Stimulated activated naive B cell treated with anti-CD40 and anti-IgM and Interleukin-4, amounts not matched to agents 10 μg/mL and 1 μg/mL and 100 μg/mL, for 72 hours (primary cell): Measurements from ENCODE around the gene CYS1.
"Not testable (repeated sequence)": the region's sequence is repeated elsewhere in the genome, so short reads cannot be mapped to it uniquely, and the experiment has no call there.

Experiments used
- ATAC-seq, 2 donors: fragments of 150-1000 bp; cut with Tn5 transposase; replicated peaks; 2 replicates each; pipeline ENCODE4 v1.10.0; 2021; ENCODE audit warnings: moderate library complexity in 1 of 2
- DNase-seq: peaks from one replicate; pipeline ENCODE4 v3.0.0; 2021
- H3K27ac Mint-ChIP-seq: one replicate; pipeline ENCODE4 v1.8.0; 2022; ENCODE audit warnings: mild to moderate bottlenecking, mixed read lengths
- H3K27me3 Mint-ChIP-seq, 2 donors: one replicate each; pipeline ENCODE4 v1.8.0; 2022; ENCODE audit warnings: mixed read lengths in 2 of 2
- H3K36me3 Mint-ChIP-seq, 2 donors: one replicate each; pipeline ENCODE4 v1.8.0; 2022; ENCODE audit warnings: mixed read lengths in 2 of 2, mild to moderate bottlenecking in 1 of 2
- H3K4me1 Mint-ChIP-seq, 2 donors: one replicate each; pipeline ENCODE4 v1.8.0; 2022; ENCODE audit warnings: mixed read lengths in 2 of 2, mild to moderate bottlenecking in 1 of 2
- H3K4me3 Mint-ChIP-seq, 2 donors: one replicate each; pipeline ENCODE4 v1.8.0; 2022; ENCODE audit warnings: mild to moderate bottlenecking in 2 of 2, mixed read lengths in 2 of 2, moderate library complexity in 1 of 2
- H3K9me3 Mint-ChIP-seq, 2 donors: one replicate each; pipeline ENCODE4 v1.8.0; 2022; ENCODE audit warnings: mixed read lengths in 2 of 2, mild to moderate bottlenecking in 1 of 2

CYS1 gene

DNA sequence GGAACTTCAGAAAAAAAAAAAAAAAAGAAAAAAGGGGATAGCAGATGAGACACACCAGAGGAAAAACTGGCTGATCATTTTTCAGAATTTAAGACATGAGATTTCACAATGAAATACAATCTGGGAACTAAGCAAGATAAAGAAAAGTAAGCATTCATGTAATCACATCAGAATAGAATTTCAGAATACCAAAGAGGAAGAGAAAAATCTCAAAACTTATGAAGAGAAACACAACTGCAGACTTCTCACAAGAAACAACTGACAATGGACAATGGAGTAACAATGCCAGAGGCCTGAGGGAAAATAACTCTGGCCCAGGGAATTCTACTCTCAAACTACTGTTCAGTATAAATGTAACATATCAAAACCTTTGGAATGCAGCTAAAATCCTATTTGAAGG, 29.1 kb upstream of the CYS1 start:
- Mint-ChIP-seq H3K9me3 (peaks cover 4 to 6% of the 10 kb centered on the region in 2 donors), H3K4me1 (no peaks in the 10 kb centered on the region), H3K27ac (no peak overlapping the region), H3K27me3 (no peaks in the 10 kb centered on the region), H3K4me3 (no peak overlapping the region), H3K36me3 (peaks cover 4 to 8% of the 10 kb centered on the region in 2 donors)
- ATAC-seq (no peak), DNase-seq (no peak)

GRCh38 chr2:10104906-10105305, 24.7 kb upstream of the CYS1 start:
- DNase-seq, H3K4me1 Mint-ChIP-seq, H3K27me3 Mint-ChIP-seq, ATAC-seq, H3K4me3 Mint-ChIP-seq, H3K27ac Mint-ChIP-seq, H3K36me3 Mint-ChIP-seq, H3K9me3 Mint-ChIP-seq: not testable (repeated sequence)

GRCh38 chr2:10103179-10103578, 23.0 kb upstream of the CYS1 start:
- peaks cover 4 to 6% of the 10 kb centered on the region in 2 donors for H3K9me3 Mint-ChIP-seq
- no peak for DNase-seq
- H3K4me3 Mint-ChIP-seq = no peak overlapping the region
- peaks cover 4 to 8% of the 10 kb centered on the region in 2 donors for H3K36me3 Mint-ChIP-seq
- H3K27ac Mint-ChIP-seq = no peak overlapping the region
- peaks cover 4 to 9% of the 10 kb centered on the region in 2 donors for H3K4me1 Mint-ChIP-seq
- no peak for ATAC-seq
- peaks cover 1 to 2% of the 10 kb centered on the region in 2 donors for H3K27me3 Mint-ChIP-seq

DNA sequence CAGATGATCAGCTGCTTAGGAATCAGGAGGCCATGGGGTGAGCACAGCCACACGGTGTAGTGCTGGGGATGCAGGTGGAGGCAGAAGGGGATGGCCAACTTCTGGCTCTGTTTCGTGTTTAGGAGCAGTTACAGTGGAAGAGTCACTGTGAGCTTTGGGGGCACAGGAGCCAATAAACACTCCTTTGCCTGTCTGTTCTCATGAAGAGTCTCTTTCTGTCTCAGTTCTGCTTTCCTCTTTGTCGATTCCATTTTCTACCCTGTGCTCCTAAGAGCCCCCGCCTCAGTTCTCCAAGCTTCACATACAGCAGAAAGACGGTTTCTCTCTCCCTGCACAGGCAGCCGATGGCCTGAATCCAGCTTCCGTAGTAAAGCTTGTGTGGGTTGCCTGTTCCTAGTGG, 21.3 kb upstream of the CYS1 start:
- ATAC-seq (peak in 1 of 2 donors; percentile 62), DNase-seq (no peak)
- Mint-ChIP-seq H3K9me3 (no peaks in the 10 kb centered on the region), H3K36me3 (peaks cover 0 to 1% of the 10 kb centered on the region in 2 donors), H3K27ac (no peak overlapping the region), H3K4me1 (peaks cover 5 to 20% of the 10 kb centered on the region in 2 donors), H3K27me3 (peaks cover 11 to 14% of the 10 kb centered on the region in 2 donors), H3K4me3 (no peak overlapping the region)

DNA sequence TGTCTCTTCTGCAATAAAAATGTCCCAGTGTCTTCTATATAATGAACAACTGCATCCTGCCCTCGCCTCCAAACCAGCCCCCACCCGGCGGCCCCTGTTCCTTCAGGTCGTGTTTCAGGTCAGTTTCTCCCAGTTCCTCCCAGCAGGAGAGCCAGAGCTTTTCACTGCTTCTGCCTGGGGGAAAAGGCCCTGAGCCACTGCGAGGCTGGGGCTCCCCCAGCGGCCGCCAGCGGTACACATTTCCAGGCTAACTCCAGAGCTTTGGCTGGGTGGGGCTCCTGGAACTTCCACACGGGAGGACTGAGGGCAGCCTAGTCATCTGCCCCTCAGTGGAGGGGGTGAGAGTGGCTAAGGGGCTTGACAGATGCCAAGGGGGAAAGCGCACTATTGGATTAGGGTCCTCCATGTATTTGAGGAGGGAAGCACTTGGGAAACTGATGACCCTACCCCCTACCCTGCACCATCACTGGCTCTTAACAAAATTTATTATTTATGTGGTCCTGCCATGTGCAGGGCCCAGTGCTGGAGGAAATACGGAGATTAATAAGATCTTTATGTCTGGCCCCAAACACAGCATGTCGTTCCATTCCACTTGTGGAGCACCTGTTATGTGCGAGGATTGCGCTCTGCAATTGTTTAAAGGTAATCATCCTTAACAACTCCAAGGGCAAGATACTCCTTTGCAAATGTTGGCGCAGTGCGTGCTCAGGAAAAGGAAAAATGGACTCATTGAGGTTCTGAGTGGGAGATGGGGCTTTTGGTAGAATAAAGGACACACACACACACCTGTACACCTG, 17.3 kb upstream of the CYS1 start:
- Mint-ChIP-seq H3K9me3 (no peaks in the 10 kb centered on the region), H3K27me3 (peaks cover 25 to 45% of the 10 kb centered on the region in 2 donors), H3K27ac (no peak overlapping the region), H3K36me3 (no peaks in the 10 kb centered on the region), H3K4me3 (no peak overlapping the region), H3K4me1 (peaks cover 5 to 22% of the 10 kb centered on the region in 2 donors)
- peak; percentile 63 to 69 for ATAC-seq
- no peak for DNase-seq

DNA sequence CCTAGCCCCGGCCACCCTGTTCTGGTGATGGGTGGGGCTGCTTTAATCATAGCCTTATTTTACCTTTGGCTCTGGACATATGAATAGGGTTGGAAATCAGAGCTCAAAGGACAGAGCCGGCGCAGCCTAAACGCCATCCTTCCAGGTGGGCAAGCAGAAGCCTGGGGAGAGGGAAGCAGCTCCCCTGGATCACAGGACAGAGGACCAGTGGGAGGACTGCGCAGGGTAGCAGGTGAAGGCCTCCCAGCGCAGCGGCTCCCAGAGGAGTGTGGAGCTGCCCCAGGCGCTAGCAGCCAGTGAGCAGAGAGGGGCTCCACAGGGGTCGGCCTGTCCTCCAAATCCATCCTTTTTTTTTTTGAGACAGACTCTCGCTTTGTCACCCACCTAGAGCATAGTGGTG, 16.4 kb upstream of the CYS1 start:
- Mint-ChIP-seq H3K4me3 (no peak overlapping the region), H3K36me3 (no peaks in the 10 kb centered on the region), H3K27me3 (peaks cover 32 to 52% of the 10 kb centered on the region in 2 donors), H3K4me1 (peaks cover 5 to 19% of the 10 kb centered on the region in 2 donors), H3K9me3 (no peaks in the 10 kb centered on the region), H3K27ac (no peak overlapping the region)
- ATAC-seq (no peak), DNase-seq (no peak)

GRCh38 chr2:10095175-10095574, 15.0 kb upstream of the CYS1 start:
- H3K4me1 Mint-ChIP-seq = peaks cover 4 to 22% of the 10 kb centered on the region in 2 donors
- ATAC-seq = no peak
- DNase-seq = no peak
- peaks cover 1 to 3% of the 10 kb centered on the region in 2 donors for H3K9me3 Mint-ChIP-seq
- no peak overlapping the region for H3K27ac Mint-ChIP-seq
- H3K4me3 Mint-ChIP-seq = no peak overlapping the region
- peaks cover 0 to 4% of the 10 kb centered on the region in 2 donors for H3K36me3 Mint-ChIP-seq
- H3K27me3 Mint-ChIP-seq = peaks cover 38 to 60% of the 10 kb centered on the region in 2 donors

- DNase-seq (no peak), ATAC-seq (no peak)
- Mint-ChIP-seq H3K27ac (no peak overlapping the region), H3K4me1 (peaks cover 4 to 28% of the 10 kb centered on the region in 2 donors), H3K36me3 (peaks cover 0 to 4% of the 10 kb centered on the region in 2 donors), H3K27me3 (peaks cover 38 to 60% of the 10 kb centered on the region in 2 donors), H3K9me3 (peaks cover 1 to 3% of the 10 kb centered on the region in 2 donors), H3K4me3 (no peak overlapping the region)
Observed at GRCh38 chr2:10094271-10094814, 14.1 kb upstream of the CYS1 start.

DNA sequence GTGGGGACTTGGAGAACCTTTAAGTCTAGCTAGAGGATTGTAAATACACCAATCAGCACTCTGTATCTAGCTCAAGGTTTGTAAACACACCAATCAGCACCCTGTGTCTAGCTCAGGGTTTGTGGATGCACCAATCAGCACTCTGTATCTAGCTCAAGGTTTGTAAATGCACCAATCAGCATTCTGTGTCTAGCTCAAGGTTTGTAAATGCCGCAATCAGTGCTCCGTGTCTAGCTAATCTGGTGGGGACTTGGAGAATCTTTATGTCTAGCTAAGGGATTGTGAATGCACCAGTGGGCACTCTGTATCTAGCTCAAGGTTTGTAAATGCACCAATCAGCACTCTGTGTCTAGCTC, 11.7 kb upstream of the CYS1 start:
- ATAC-seq, H3K9me3 Mint-ChIP-seq, H3K36me3 Mint-ChIP-seq, H3K27ac Mint-ChIP-seq, DNase-seq: not testable (repeated sequence)
- peak overlapping the region in 1 of 2 donors; percentile 72 for H3K4me3 Mint-ChIP-seq
- H3K4me1 Mint-ChIP-seq = peaks cover 3 to 19% of the 10 kb centered on the region in 2 donors
- H3K27me3 Mint-ChIP-seq = peaks cover 32 to 59% of the 10 kb centered on the region in 2 donors

DNA sequence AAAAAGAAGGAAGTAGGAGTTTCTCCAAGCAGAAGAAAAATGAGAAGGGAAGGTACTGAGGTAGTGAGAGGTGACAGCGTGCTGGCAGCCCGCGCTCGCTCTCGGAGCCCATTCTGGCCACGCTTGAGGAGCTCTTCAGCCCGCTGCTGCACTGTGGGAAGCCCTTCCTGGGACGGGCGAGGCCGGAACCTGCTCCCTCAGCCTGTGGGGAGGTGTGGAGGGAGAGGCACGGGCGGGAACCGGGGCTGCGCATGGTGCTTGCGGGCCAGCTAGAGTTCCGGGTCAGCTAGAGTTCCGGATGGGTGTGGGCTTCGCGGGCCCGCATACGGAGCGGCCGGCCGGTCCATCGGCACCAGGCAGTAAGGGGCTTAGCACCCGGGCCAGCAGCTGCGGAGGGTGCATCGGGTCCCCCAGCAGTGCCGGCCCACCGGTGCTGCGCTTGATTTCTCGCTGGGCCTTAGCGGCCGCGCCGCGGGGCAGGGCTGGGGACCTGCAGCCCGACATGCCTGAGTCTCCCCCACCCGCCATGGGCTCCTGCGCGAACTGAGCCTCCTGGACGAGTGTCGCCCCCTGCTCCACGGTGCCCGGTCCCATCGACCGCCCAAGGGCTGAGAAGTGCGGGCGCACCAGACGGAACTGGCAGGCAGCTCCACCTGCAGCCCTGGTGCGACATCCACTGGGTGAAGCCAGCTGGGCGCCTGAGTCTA, 11.1 kb upstream of the CYS1 start:
- H3K27me3 Mint-ChIP-seq = peaks cover 34 to 64% of the 10 kb centered on the region in 2 donors
- peaks cover 0 to 4% of the 10 kb centered on the region in 2 donors for H3K36me3 Mint-ChIP-seq
- peak overlapping the region; percentile 69 to 72 for H3K4me3 Mint-ChIP-seq
- peaks cover 3 to 16% of the 10 kb centered on the region in 2 donors for H3K4me1 Mint-ChIP-seq
- DNase-seq (no peak), ATAC-seq (peak; percentile 67 to 71)
- H3K27ac Mint-ChIP-seq = no peak overlapping the region
- H3K9me3 Mint-ChIP-seq = peaks cover 1 to 3% of the 10 kb centered on the region in 2 donors

GRCh38 chr2:10089565-10090190, 9.5 kb upstream of the CYS1 start:
- Mint-ChIP-seq H3K27me3 (peaks cover 35 to 70% of the 10 kb centered on the region in 2 donors), H3K9me3 (peaks cover 1 to 3% of the 10 kb centered on the region in 2 donors), H3K4me1 (peaks cover 3 to 15% of the 10 kb centered on the region in 2 donors), H3K36me3 (peaks cover 0 to 4% of the 10 kb centered on the region in 2 donors), H3K27ac (no peak overlapping the region), H3K4me3 (no peak overlapping the region)
- ATAC-seq (no peak), DNase-seq (no peak)

DNA sequence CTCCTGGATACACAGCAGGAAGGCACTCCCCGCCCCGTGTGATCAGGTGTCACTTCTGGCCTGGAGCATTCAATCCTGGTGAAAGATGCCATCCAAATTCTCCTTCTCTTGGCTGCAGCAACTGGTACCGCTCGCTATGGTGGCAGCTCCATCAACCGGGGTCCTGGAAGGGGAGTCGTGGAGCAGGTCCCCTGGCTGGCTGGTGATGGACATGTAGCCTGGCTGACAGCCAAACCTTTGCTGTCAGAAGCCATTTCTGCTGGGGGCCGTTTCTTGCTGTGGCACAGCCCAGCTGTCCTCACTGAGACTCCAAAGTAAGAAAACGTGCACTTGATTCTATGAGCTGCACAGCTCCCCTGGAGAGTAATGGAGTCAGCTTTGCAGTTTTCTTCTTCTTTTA, 7.1 kb upstream of the CYS1 start:
- ATAC-seq = no peak
- H3K9me3 Mint-ChIP-seq = peaks cover 1 to 3% of the 10 kb centered on the region in 2 donors
- DNase-seq = no peak

GRCh38 chr2:10086950-10087349, 6.7 kb upstream of the CYS1 start:
- Mint-ChIP-seq H3K4me3 (no peak overlapping the region), H3K4me1 (peaks cover 9 to 25% of the 10 kb centered on the region in 2 donors), H3K27me3 (peaks cover 43 to 63% of the 10 kb centered on the region in 2 donors), H3K9me3 (peaks cover 1 to 3% of the 10 kb centered on the region in 2 donors), H3K27ac (no peak overlapping the region), H3K36me3 (peaks cover 0 to 4% of the 10 kb centered on the region in 2 donors)
- DNase-seq (no peak), ATAC-seq (no peak)

More for the DNA sequence above, 7.1 kb upstream of the CYS1 start:
- peaks cover 0 to 4% of the 10 kb centered on the region in 2 donors for H3K36me3 Mint-ChIP-seq
- peaks cover 43 to 64% of the 10 kb centered on the region in 2 donors for H3K27me3 Mint-ChIP-seq
- no peak overlapping the region for H3K27ac Mint-ChIP-seq
- no peak overlapping the region for H3K4me3 Mint-ChIP-seq
- H3K4me1 Mint-ChIP-seq = peaks cover 9 to 25% of the 10 kb centered on the region in 2 donors

DNA sequence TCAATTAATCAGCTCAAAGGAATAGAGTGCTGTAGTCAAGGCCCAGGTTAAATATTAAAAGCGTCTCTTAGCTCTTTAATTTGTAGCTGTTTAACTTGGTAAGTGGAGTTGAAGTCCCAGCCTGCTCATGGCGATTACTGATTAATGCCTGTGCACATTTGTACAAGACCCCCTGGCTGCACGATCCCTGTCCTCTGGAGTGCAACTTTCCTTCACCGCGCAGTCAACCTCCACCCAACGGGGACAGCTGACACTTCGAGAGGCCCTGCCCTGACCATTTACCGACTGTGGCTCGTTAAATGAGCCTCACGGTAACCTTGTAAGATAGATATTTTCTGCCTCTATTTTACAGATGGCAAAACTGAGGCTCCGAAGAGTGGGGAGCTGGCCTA, 5.5 kb upstream of the CYS1 start:
- no peak overlapping the region for H3K4me3 Mint-ChIP-seq
- H3K4me1 Mint-ChIP-seq = peaks cover 9 to 25% of the 10 kb centered on the region in 2 donors
- no peaks in the 10 kb centered on the region for H3K9me3 Mint-ChIP-seq
- DNase-seq (no peak), ATAC-seq (no peak)
- no peaks in the 10 kb centered on the region for H3K36me3 Mint-ChIP-seq
- no peak overlapping the region for H3K27ac Mint-ChIP-seq
- peaks cover 39 to 64% of the 10 kb centered on the region in 2 donors for H3K27me3 Mint-ChIP-seq
